Astrocyte of the cerebellum (primary cell): ENCODE results near the gene ABAT.
"Not testable (repeated sequence)": the region's sequence is repeated elsewhere in the genome, so short reads cannot be mapped to it uniquely, and the experiment has no call there.

Experiments used
- DNase-seq: peaks from one replicate; pipeline ENCODE4 v3.0.0-alpha.2; 2011; ENCODE audit warnings: low read depth
- H3K4me3 ChIP-seq: 2 replicates; pipeline ENCODE4 v1.5.1; 2011; ENCODE audit warnings: mild to moderate bottlenecking, low read depth, low read length, moderate library complexity
- CTCF ChIP-seq: IDR thresholded peaks from 2 replicates; pipeline ENCODE4 v1.5.1; 2012; ENCODE audit warnings: low read length, low read depth, moderate library complexity, mild to moderate bottlenecking; ENCODE audit errors: missing control alignments
- in situ Hi-C: cut with HindIII; loops from 2 replicates; pipeline ENCODE4 v1.10.0; 2017; ENCODE audit warnings: low sequenced_read_pairs

ABAT gene

GRCh38 chr16:8739151-8739550 is 64.7 kb downstream of the ABAT start:
- no peak overlapping the region for H3K4me3 ChIP-seq
- TF ChIP-seq CTCF = no peak
- in situ Hi-C loops = no loop called here
- DNase-seq = no peak

GRCh38 chr16:8739989-8740704 is 65.7 kb downstream of the ABAT start:
- TF ChIP-seq CTCF = no peak
- H3K4me3 ChIP-seq = no peak overlapping the region
- in situ Hi-C loops = no loop called here
- DNase-seq = no peak

- DNase-seq = no peak
- TF ChIP-seq CTCF = no peak
- in situ Hi-C loops = no loop called here
Observed at GRCh38 chr16:8740775-8741355, 66.4 kb downstream of the ABAT start.

GRCh38 chr16:8741636-8742035 is 67.2 kb downstream of the ABAT start:
- H3K4me3 ChIP-seq = no peak overlapping the region
- in situ Hi-C loops = no loop called here
- TF ChIP-seq CTCF = no peak
- no peak for DNase-seq

More at GRCh38 chr16:8740775-8741355, 66.4 kb downstream of the ABAT start:
- no peak overlapping the region for H3K4me3 ChIP-seq

GRCh38 chr16:8742068-8742467 is 67.7 kb downstream of the ABAT start:
- no peak overlapping the region for H3K4me3 ChIP-seq
- in situ Hi-C loops = no loop called here
- TF ChIP-seq CTCF = no peak
- no peak for DNase-seq

- in situ Hi-C loops, H3K4me3 ChIP-seq, DNase-seq: not testable (repeated sequence)
Observed at GRCh38 chr16:8748944-8749343, 74.5 kb downstream of the ABAT start.
